Measurements from ENCODE around the gene PRMT7. TPM values are rescaled to one million over a fixed set of nuclear protein-coding genes. Genes with fewer than 3 reads are reported as not detected.

Gene PRMT7
- total and polyA plus RNA-seq, 2 of the 8 experiments (the other 6 are each of a cell fraction or from before 2014, with no cell fraction given): 48.2 to 49.3 TPM

- no peak overlapping the region for H3K9ac ChIP-seq (replicated peaks in 1 of 4; ENCODE audit: extremely low read depth in 1 of 4, low read depth in 3 of 4, low read length in 3 of 4)
- no peak for FAIRE-seq
- no peak overlapping the region for H4K5ac ChIP-seq (ENCODE audit: insufficient read length, low read depth, low read length)
- no peak overlapping the region for H3K4me3 ChIP-seq (ENCODE audit: extremely low read depth in 1 of 4, insufficient read depth in 2 of 4, low read depth in 3 of 4, low read length in 4 of 4)
- H2BK12ac ChIP-seq (ENCODE audit: low read depth, low read length): no peak overlapping the region
- H4K8ac ChIP-seq (ENCODE audit: extremely low read depth, insufficient read depth, low read length): no peak overlapping the region
- H4K91ac ChIP-seq (replicated peaks; ENCODE audit: insufficient read length, low read length): no peak overlapping the region
- no peak overlapping the region for H3K4me2 ChIP-seq (ENCODE audit: insufficient read depth in 1 of 2, low read depth in 2 of 2, low read length in 2 of 2)
- H2BK20ac ChIP-seq (ENCODE audit: low read length): no peak overlapping the region
- no peak overlapping the region for H2BK120ac ChIP-seq (replicated peaks; ENCODE audit: low read depth, low read length)
- no peak overlapping the region for H3K56ac ChIP-seq (replicated peaks; ENCODE audit: insufficient read length, low read depth, low read length)
- TF ChIP-seq JUND (IDR thresholded peaks at IDR 0.05; ENCODE audit: low read length) (no peak), ATF3 (IDR thresholded peaks at IDR 0.05; ENCODE audit: insufficient read depth, low read depth, low read length) (no peak), RXRA (IDR thresholded peaks at IDR 0.05; ENCODE audit: insufficient read depth, low read depth, low read length) (no peak), CHD2 (IDR thresholded peaks at IDR 0.05; ENCODE audit: low read length) (no peak), SAP30 (IDR thresholded peaks at IDR 0.05; ENCODE audit: insufficient read depth, insufficient replicate concordance, low read length) (no peak), CHD1 (IDR thresholded peaks at IDR 0.05; ENCODE audit: low read depth, low read length) (no peak), JUN (IDR thresholded peaks at IDR 0.05; ENCODE audit: low read depth, low read length) (no peak), SUZ12 (IDR thresholded peaks at IDR 0.05; ENCODE audit: low read length) (no peak)
- H3K18ac ChIP-seq (ENCODE audit: extremely low read depth, low read length): no peak overlapping the region
- ChIA-PET CTCF (ENCODE audit: partially characterized antibody) (interaction anchor here (1.1 to 20.4 kb wide), 6 partner anchors 10 to 50 kb away, joined by 3 to 233 read pairs (median 4); partner anchors contain the start of gene SLC7A6), POLR2A (ENCODE audit: partially characterized antibody) (interaction anchor here (0.8 to 4.4 kb wide), 5 partner anchors 11 to 71 kb away, joined by 3 to 13 read pairs (median 3); partner anchors contain the start of genes PRMT7 and SLC7A6OS)
- peaks cover 0 to 15% (median 6%) of the 10 kb centered on the region in 4 experiments; a peak in 5 of 8 replicates for H3K36me3 ChIP-seq (ENCODE audit: control insufficient read depth in 2 of 4, insufficient read depth in 4 of 4, low read length in 3 of 4)
- H3K27me3 ChIP-seq (replicated peaks in 1 of 4; ENCODE audit: control insufficient read depth in 3 of 4, extremely low read depth in 1 of 4, insufficient read depth in 3 of 4, low read length in 3 of 4): no peaks in the 10 kb centered on the region
- H3K23me2 ChIP-seq (ENCODE audit: low read depth, low read length): no peaks in the 10 kb centered on the region; the same call in 1 of the 2 replicates
- no peak overlapping the region for H3K27ac ChIP-seq (ENCODE audit: low read depth, low read length)
- no peak for DNase-seq (ENCODE audit: low read depth in 1 of 2, low spot score in 2 of 2)
- no peak overlapping the region for H3K14ac ChIP-seq (ENCODE audit: insufficient read length)
- no peaks in the 10 kb centered on the region for H3K4me1 ChIP-seq (replicated peaks in 1 of 4; ENCODE audit: control insufficient read depth in 3 of 4, insufficient read depth in 4 of 4, low read length in 3 of 4)
- peaks cover 2 to 7% of the 10 kb centered on the region in 2 experiments for H4K20me1 ChIP-seq (replicated peaks in 1 of 2; ENCODE audit: control insufficient read depth in 1 of 2, insufficient read depth in 2 of 2, low read length in 2 of 2)
- H2AK5ac ChIP-seq (ENCODE audit: low read depth, low read length): no peak overlapping the region
- H3K9me3 ChIP-seq (ENCODE audit: insufficient read depth in 2 of 2, low read depth in 1 of 2, low read length in 1 of 2): no peaks in the 10 kb centered on the region
- no peak overlapping the region for H2BK15ac ChIP-seq (ENCODE audit: low read length)
- no peak overlapping the region for H2AFZ ChIP-seq (ENCODE audit: low read length)
- H3K4ac ChIP-seq (replicated peaks; ENCODE audit: insufficient read length, low read depth, low read length): no peak overlapping the region
- H3K79me1 ChIP-seq (ENCODE audit: low read depth, low read length): 0 out of 2 replicates have a peak, but pooled peaks cover 3% of the 10 kb centered on the region
- H3K79me2 ChIP-seq (ENCODE audit: control insufficient read depth in 1 of 2, insufficient read depth in 2 of 2, low read length in 2 of 2): no peaks in the 10 kb centered on the region
- no peak overlapping the region for H3K23ac ChIP-seq (ENCODE audit: insufficient read length)
- 72% methylated on average over 6 of the region's 6 CpGs; no CpG with 5 or more reads in 1 of the 2 experiments for WGBS, 2 experiments (ENCODE audit: extremely low coverage in 1 of 2, insufficient coverage in 1 of 2, insufficient read length in 1 of 2, insufficient replicate concordance in 2 of 2, low coverage in 1 of 2, low lambda C conversion rate in 2 of 2, missing lambda C conversion rate in 1 of 2)
- no peak overlapping the region for H2BK5ac ChIP-seq (ENCODE audit: low read depth, low read length)
These were observed 20.4 kb upstream of the PRMT7 start for GRCh38 chr16:68290450-68290849.
